ENCODE data around the gene EFNA4. TPM values are rescaled to one million over a fixed set of nuclear protein-coding genes. Genes with fewer than 3 reads are reported as not detected.
"Not testable (repeated sequence)": the region's sequence is repeated elsewhere in the genome, so short reads cannot be mapped to it uniquely, and the experiment has no call there.

EFNA4 gene
- total RNA-seq, 1 donor from 2014 or later, result 5.7 TPM

GRCh38 chr1:155104605-155105534 lies 41.3 kb downstream of the EFNA4 start:
- Mint-ChIP-seq H3K27ac (no peak overlapping the region), H3K4me3 (no peak overlapping the region), H3K36me3 (ENCODE audit: low read depth) (no peaks in the 10 kb centered on the region), H3K4me1 (ENCODE audit: low read depth) (no peaks in the 10 kb centered on the region), H3K27me3 (ENCODE audit: insufficient read depth) (peaks cover 9% of the 10 kb centered on the region), H3K9me3 (no peaks in the 10 kb centered on the region)
- intact Hi-C loops (cut with micrococcal nuclease), result no loop called here
- no peak for DNase-seq (ENCODE audit: low spot score)

DNA sequence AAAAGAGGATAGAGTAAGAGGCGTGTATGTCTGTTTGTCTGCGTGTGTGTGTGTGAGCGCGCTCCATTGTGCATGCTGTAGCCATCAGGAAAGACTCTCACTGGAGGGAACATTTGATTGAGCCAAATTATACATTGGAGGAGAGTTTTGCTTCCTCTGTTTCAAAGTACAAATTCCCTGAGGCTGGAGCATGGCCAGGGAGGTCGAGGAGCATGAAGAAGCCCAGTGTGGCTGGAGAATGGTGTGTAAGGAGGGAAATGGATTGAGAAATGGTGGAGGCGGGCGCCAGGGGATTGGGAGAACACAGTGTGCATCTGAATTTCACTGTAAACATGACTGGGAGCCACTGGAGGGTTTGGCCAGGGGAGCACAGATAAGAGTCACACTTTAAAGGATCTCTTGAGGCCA lies 42.1 kb downstream of the EFNA4 start:
- H3K27me3 Mint-ChIP-seq (ENCODE audit: insufficient read depth), result peaks cover 9% of the 10 kb centered on the region
- H3K4me1 Mint-ChIP-seq (ENCODE audit: low read depth), result no peaks in the 10 kb centered on the region
- DNase-seq (ENCODE audit: low spot score), result no peak
- no peak overlapping the region for H3K4me3 Mint-ChIP-seq
- no peaks in the 10 kb centered on the region for H3K9me3 Mint-ChIP-seq
- intact Hi-C loops (cut with micrococcal nuclease), result no loop called here
- H3K36me3 Mint-ChIP-seq (ENCODE audit: low read depth), result no peaks in the 10 kb centered on the region
- no peak overlapping the region for H3K27ac Mint-ChIP-seq

DNA sequence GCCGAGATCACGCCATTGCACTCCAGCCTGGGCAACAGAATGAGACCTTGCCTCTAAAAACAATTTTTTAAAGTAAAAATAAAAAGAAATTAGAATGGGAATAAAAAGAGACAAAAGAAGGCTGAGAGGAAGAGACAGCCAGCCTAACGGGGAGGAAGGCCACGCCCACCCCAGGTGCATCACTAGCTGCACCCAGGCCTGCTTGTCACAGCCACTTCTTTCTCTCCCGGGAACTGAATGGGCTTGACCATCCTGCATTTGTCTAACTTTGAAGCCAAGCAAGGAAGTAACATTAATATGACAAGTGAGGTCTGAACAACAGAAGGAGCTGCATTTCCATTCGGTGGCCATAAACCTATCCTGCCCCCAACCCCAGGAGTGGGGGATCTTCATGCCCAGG lies 43.3 kb downstream of the EFNA4 start:
- no peaks in the 10 kb centered on the region for H3K9me3 Mint-ChIP-seq
- H3K4me1 Mint-ChIP-seq (ENCODE audit: low read depth), result no peaks in the 10 kb centered on the region
- DNase-seq (ENCODE audit: low spot score), result no peak
- no peak overlapping the region for H3K4me3 Mint-ChIP-seq
- no peak overlapping the region for H3K27ac Mint-ChIP-seq
- H3K36me3 Mint-ChIP-seq (ENCODE audit: low read depth), result no peaks in the 10 kb centered on the region
- intact Hi-C loops (cut with micrococcal nuclease), result no loop called here
- peaks cover 9% of the 10 kb centered on the region for H3K27me3 Mint-ChIP-seq (ENCODE audit: insufficient read depth)

DNA sequence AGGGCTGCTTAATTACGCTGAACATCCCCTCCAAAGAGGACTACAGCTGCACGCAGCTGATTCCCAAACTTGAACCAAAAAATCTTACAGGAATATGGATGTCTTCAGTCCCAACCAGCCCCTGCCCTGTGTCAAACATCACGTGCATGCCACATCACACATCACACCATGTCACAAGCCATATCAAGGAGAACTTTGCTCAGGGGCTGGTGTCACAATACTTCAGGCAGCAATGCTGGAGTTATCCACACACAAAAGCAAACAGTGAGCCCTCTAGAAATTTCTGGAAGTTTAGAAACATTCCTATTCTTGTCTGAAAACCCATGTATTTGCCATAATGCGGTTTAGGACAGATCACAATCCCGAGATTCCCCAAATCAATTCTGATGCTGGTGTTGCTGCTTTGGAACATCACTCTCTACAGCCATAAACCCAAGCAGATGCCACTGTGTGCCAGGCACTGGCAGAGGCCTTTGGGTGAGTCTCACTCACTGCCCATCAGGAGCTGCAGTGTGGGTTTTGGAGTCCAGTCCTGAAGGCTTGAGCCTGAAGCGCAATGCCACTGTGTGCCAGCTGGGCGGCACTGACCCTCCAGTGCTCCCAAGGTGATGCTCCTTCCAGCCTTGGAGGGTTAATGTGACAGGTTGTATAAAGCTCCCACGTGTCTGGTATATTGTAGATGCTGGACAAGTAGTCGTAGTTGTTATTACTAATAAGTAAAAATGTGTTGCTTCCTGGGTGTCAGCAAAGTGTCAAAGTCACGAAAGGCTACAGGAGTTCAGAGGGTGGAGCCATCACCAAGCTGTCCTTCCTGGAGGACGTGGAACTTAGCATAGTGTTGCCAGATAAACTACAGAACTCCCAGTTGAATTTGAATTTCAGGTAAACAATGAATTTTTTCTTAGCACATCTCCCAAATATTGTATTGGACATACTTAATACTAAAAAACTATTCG lies 44.0 kb downstream of the EFNA4 start:
- no peak for DNase-seq (ENCODE audit: low spot score)
- Mint-ChIP-seq H3K4me3 (no peak overlapping the region), H3K36me3 (ENCODE audit: low read depth) (no peaks in the 10 kb centered on the region), H3K4me1 (ENCODE audit: low read depth) (no peaks in the 10 kb centered on the region), H3K9me3 (no peaks in the 10 kb centered on the region), H3K27ac (no peak overlapping the region), H3K27me3 (ENCODE audit: insufficient read depth) (peaks cover 9% of the 10 kb centered on the region)
- intact Hi-C loops (cut with micrococcal nuclease), result no loop called here

GRCh38 chr1:155108296-155108695 lies 44.8 kb downstream of the EFNA4 start:
- Mint-ChIP-seq H3K36me3 (ENCODE audit: low read depth) (no peaks in the 10 kb centered on the region), H3K4me1 (ENCODE audit: low read depth) (no peaks in the 10 kb centered on the region), H3K27ac (no peak overlapping the region), H3K27me3 (ENCODE audit: insufficient read depth) (peaks cover 11% of the 10 kb centered on the region), H3K9me3 (no peaks in the 10 kb centered on the region), H3K4me3 (no peak overlapping the region)
- no peak for DNase-seq (ENCODE audit: low spot score)
- intact Hi-C loops (cut with micrococcal nuclease), result no loop called here

DNA sequence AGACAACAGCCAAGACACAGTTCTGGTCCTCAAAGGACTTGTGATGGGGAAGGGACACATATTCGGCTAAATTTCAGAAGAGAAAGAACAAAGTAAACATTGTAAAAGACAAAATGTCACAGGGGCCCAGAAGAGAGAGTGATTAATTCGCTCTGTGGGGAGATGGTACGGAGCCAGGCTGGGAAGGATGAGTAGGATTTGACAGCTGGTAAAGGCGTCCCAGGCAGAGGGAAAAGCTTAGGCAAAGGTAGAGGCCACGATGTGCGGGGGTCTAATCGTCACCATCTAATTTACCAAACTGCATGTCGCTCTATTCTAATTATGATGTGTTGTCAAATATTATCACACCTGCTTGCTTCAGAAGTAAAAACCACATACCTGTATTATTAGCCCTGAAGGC lies 46.8 kb downstream of the EFNA4 start:
- peaks cover 7% of the 10 kb centered on the region for H3K27me3 Mint-ChIP-seq (ENCODE audit: insufficient read depth)
- intact Hi-C loops (cut with micrococcal nuclease), result no loop called here
- H3K36me3 Mint-ChIP-seq (ENCODE audit: low read depth), result no peaks in the 10 kb centered on the region
- no peak for DNase-seq (ENCODE audit: low spot score)
- no peak overlapping the region for H3K4me3 Mint-ChIP-seq
- H3K4me1 Mint-ChIP-seq (ENCODE audit: low read depth), result no peaks in the 10 kb centered on the region
- H3K27ac Mint-ChIP-seq, result no peak overlapping the region
- H3K9me3 Mint-ChIP-seq, result no peaks in the 10 kb centered on the region

GRCh38 chr1:155110826-155111225 lies 47.3 kb downstream of the EFNA4 start:
- Mint-ChIP-seq H3K4me3 (no peak overlapping the region), H3K4me1 (ENCODE audit: low read depth) (no peaks in the 10 kb centered on the region), H3K27me3 (ENCODE audit: insufficient read depth) (peaks cover 7% of the 10 kb centered on the region), H3K27ac (no peak overlapping the region), H3K9me3 (no peaks in the 10 kb centered on the region), H3K36me3 (ENCODE audit: low read depth) (no peaks in the 10 kb centered on the region)
- intact Hi-C loops (cut with micrococcal nuclease), result no loop called here
- DNase-seq (ENCODE audit: low spot score), result no peak

DNA sequence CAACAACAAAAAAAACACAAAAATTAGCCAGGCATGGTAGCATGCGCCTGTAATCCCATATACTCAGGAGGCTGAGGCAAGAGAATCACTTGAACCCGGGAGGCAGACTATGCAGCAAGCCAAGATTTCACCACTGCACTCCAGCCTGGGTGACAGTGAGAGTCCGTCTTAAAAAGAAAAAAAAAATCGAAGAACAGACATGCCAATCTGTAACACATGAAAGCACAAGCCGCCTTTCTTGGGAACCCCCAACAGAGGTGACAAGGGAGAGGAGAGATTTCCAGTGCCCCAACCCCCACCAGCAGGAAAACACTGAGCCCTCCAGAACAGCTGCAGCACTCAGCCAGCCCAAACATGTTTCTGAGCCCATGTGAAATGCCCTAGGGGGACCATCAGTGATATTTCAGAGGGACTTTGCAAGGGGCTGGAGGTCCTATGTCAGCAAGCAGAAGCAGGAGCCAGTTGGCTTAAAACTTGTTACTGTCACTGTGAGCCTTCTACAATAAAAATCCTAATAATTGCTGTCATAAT lies 50.0 kb downstream of the EFNA4 start:
- Mint-ChIP-seq H3K36me3 (ENCODE audit: low read depth) (no peaks in the 10 kb centered on the region), H3K9me3 (no peaks in the 10 kb centered on the region), H3K27ac (no peak overlapping the region), H3K4me3 (no peak overlapping the region), H3K4me1 (ENCODE audit: low read depth) (no peaks in the 10 kb centered on the region), H3K27me3 (ENCODE audit: insufficient read depth) (peaks cover 13% of the 10 kb centered on the region)
- intact Hi-C loops (cut with micrococcal nuclease), result no loop called here
- DNase-seq (ENCODE audit: low spot score), result no peak

GRCh38 chr1:155116113-155116764 lies 52.7 kb downstream of the EFNA4 start:
- Mint-ChIP-seq H3K36me3 (ENCODE audit: low read depth) (no peaks in the 10 kb centered on the region), H3K27me3 (ENCODE audit: insufficient read depth) (peaks cover 21% of the 10 kb centered on the region), H3K27ac (no peak overlapping the region), H3K4me1 (ENCODE audit: low read depth) (no peaks in the 10 kb centered on the region), H3K4me3 (no peak overlapping the region), H3K9me3 (no peaks in the 10 kb centered on the region)
- intact Hi-C loops (cut with micrococcal nuclease), result no loop called here
- no peak for DNase-seq (ENCODE audit: low spot score)

GRCh38 chr1:155117610-155118009 lies 54.1 kb downstream of the EFNA4 start:
- no peak overlapping the region for H3K27ac Mint-ChIP-seq
- intact Hi-C loops (cut with micrococcal nuclease), result no loop called here
- H3K36me3 Mint-ChIP-seq (ENCODE audit: low read depth), result no peaks in the 10 kb centered on the region
- H3K9me3 Mint-ChIP-seq, result no peaks in the 10 kb centered on the region
- peaks cover 27% of the 10 kb centered on the region for H3K27me3 Mint-ChIP-seq (ENCODE audit: insufficient read depth)
- no peaks in the 10 kb centered on the region for H3K4me1 Mint-ChIP-seq (ENCODE audit: low read depth)
- no peak for DNase-seq (ENCODE audit: low spot score)
- H3K4me3 Mint-ChIP-seq, result no peak overlapping the region

DNA sequence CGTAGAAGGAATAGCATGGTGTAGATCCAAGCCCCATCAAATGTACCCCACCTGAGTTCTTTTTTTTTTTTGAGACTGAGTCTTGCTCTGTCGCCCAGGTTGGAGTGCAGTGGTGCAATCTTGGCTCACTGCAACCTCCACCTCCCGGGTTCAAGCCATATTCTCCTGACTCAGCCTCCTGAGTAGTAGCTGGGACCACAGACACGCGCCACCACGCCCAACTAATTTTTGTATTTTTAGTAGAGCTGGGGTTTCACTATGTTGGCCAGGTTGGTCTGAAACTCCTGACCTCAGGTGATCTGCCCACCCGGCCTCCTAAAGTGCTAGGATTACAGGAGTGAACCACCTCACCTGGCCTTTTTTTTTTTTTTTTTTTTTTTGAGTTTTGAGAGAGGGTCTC lies 54.5 kb downstream of the EFNA4 start:
- intact Hi-C loops (cut with micrococcal nuclease); DNase-seq (ENCODE audit: low spot score); H3K9me3 Mint-ChIP-seq; H3K4me1 Mint-ChIP-seq (ENCODE audit: low read depth); H3K27ac Mint-ChIP-seq; H3K4me3 Mint-ChIP-seq; H3K36me3 Mint-ChIP-seq (ENCODE audit: low read depth): not testable (repeated sequence)
- peaks cover 27% of the 10 kb centered on the region for H3K27me3 Mint-ChIP-seq (ENCODE audit: insufficient read depth)

Measured in activated T-helper 1 cell treated with anti-CD3 and anti-CD28 coated beads, Interleukin-12 subunit alpha, Interleukin-12 subunit beta, Interleukin-2, Interleukin-4 antibody, amounts not matched to agents 30 ng/mL and 10 ng/mL and 1 ng/mL, durations not matched to agents 14 hours and 24 hours and 36 hours (primary cell).